Measurements from ENCODE around the gene ICA1.

The ICA1 gene

GRCh38 chr7:8176370-8177081 is 85.4 kb downstream of the ICA1 start:
- Histone ChIP-seq H3K27me3 (ENCODE audit: control insufficient read depth, insufficient read depth, low read length) (no peaks in the 10 kb centered on the region), H3K4me3 (ENCODE audit: low read depth, low read length) (no peak overlapping the region), H3K27ac (ENCODE audit: low read depth, low read length) (no peak overlapping the region), H3K4me1 (ENCODE audit: control insufficient read depth, insufficient read depth, low read length) (peaks cover 19% of the 10 kb centered on the region), H3K36me3 (ENCODE audit: control insufficient read depth, insufficient read depth, low read length) (no peaks in the 10 kb centered on the region), H3K9ac (ENCODE audit: low read length) (no peak overlapping the region), H3K9me3 (ENCODE audit: control insufficient read depth, insufficient read depth, low read depth, low read length) (no peaks in the 10 kb centered on the region)

- peaks cover 19% of the 10 kb centered on the region for H3K4me1 ChIP-seq (ENCODE audit: control insufficient read depth, insufficient read depth, low read length)
- no peak overlapping the region for H3K27ac ChIP-seq (ENCODE audit: low read depth, low read length)
- H3K36me3 ChIP-seq (ENCODE audit: control insufficient read depth, insufficient read depth, low read length) = no peaks in the 10 kb centered on the region
- H3K27me3 ChIP-seq (ENCODE audit: control insufficient read depth, insufficient read depth, low read length) = no peaks in the 10 kb centered on the region
- no peak overlapping the region for H3K9ac ChIP-seq (ENCODE audit: low read length)
- no peaks in the 10 kb centered on the region for H3K9me3 ChIP-seq (ENCODE audit: control insufficient read depth, insufficient read depth, low read depth, low read length)
- H3K4me3 ChIP-seq (ENCODE audit: low read depth, low read length) = no peak overlapping the region
These were observed 86.0 kb downstream of the ICA1 start for GRCh38 chr7:8175929-8176369.

- H3K9ac ChIP-seq (ENCODE audit: low read length) = no peak overlapping the region
- H3K36me3 ChIP-seq (ENCODE audit: control insufficient read depth, insufficient read depth, low read length) = no peaks in the 10 kb centered on the region
- H3K9me3 ChIP-seq (ENCODE audit: control insufficient read depth, insufficient read depth, low read depth, low read length) = no peaks in the 10 kb centered on the region
- no peaks in the 10 kb centered on the region for H3K27me3 ChIP-seq (ENCODE audit: control insufficient read depth, insufficient read depth, low read length)
- H3K4me1 ChIP-seq (ENCODE audit: control insufficient read depth, insufficient read depth, low read length) = peaks cover 19% of the 10 kb centered on the region
- no peak overlapping the region for H3K27ac ChIP-seq (ENCODE audit: low read depth, low read length)
- H3K4me3 ChIP-seq (ENCODE audit: low read depth, low read length) = no peak overlapping the region
These were observed 89.3 kb downstream of the ICA1 start for GRCh38 chr7:8172372-8173354.

- H3K4me1 ChIP-seq (ENCODE audit: control insufficient read depth, insufficient read depth, low read length) = no peaks in the 10 kb centered on the region
These were observed 92.8 kb downstream of the ICA1 start for GRCh38 chr7:8169171-8169570.

GRCh38 chr7:8168336-8168735 is 93.6 kb downstream of the ICA1 start:
- Histone ChIP-seq H3K9me3 (ENCODE audit: control insufficient read depth, insufficient read depth, low read depth, low read length) (no peaks in the 10 kb centered on the region), H3K4me3 (ENCODE audit: low read depth, low read length) (no peak overlapping the region), H3K4me1 (ENCODE audit: control insufficient read depth, insufficient read depth, low read length) (no peaks in the 10 kb centered on the region), H3K27ac (ENCODE audit: low read depth, low read length) (no peak overlapping the region), H3K36me3 (ENCODE audit: control insufficient read depth, insufficient read depth, low read length) (no peaks in the 10 kb centered on the region), H3K27me3 (ENCODE audit: control insufficient read depth, insufficient read depth, low read length) (no peaks in the 10 kb centered on the region), H3K9ac (ENCODE audit: low read length) (no peak overlapping the region)

More at GRCh38 chr7:8169171-8169570, 92.8 kb downstream of the ICA1 start:
- no peaks in the 10 kb centered on the region for H3K27me3 ChIP-seq (ENCODE audit: control insufficient read depth, insufficient read depth, low read length)
- no peak overlapping the region for H3K9ac ChIP-seq (ENCODE audit: low read length)
- no peaks in the 10 kb centered on the region for H3K9me3 ChIP-seq (ENCODE audit: control insufficient read depth, insufficient read depth, low read depth, low read length)
- H3K4me3 ChIP-seq (ENCODE audit: low read depth, low read length) = no peak overlapping the region
- no peaks in the 10 kb centered on the region for H3K36me3 ChIP-seq (ENCODE audit: control insufficient read depth, insufficient read depth, low read length)
- H3K27ac ChIP-seq (ENCODE audit: low read depth, low read length) = no peak overlapping the region

GRCh38 chr7:8165150-8165549 is 96.8 kb downstream of the ICA1 start:
- Histone ChIP-seq H3K27ac (ENCODE audit: low read depth, low read length) (no peak overlapping the region), H3K27me3 (ENCODE audit: control insufficient read depth, insufficient read depth, low read length) (no peaks in the 10 kb centered on the region), H3K36me3 (ENCODE audit: control insufficient read depth, insufficient read depth, low read length) (no peaks in the 10 kb centered on the region), H3K4me1 (ENCODE audit: control insufficient read depth, insufficient read depth, low read length) (peaks cover 7% of the 10 kb centered on the region; the same call in 1 of the 2 replicates), H3K9me3 (ENCODE audit: control insufficient read depth, insufficient read depth, low read depth, low read length) (no peaks in the 10 kb centered on the region), H3K9ac (ENCODE audit: low read length) (no peak overlapping the region), H3K4me3 (ENCODE audit: low read depth, low read length) (no peak overlapping the region)

GRCh38 chr7:8162181-8162580 is 99.8 kb downstream of the ICA1 start:
- H3K36me3 ChIP-seq (ENCODE audit: control insufficient read depth, insufficient read depth, low read length) = no peaks in the 10 kb centered on the region
- H3K27me3 ChIP-seq (ENCODE audit: control insufficient read depth, insufficient read depth, low read length) = no peaks in the 10 kb centered on the region
- no peak overlapping the region for H3K4me3 ChIP-seq (ENCODE audit: low read depth, low read length)
- H3K4me1 ChIP-seq (ENCODE audit: control insufficient read depth, insufficient read depth, low read length) = peaks cover 7% of the 10 kb centered on the region; the same call in 1 of the 2 replicates
- no peak overlapping the region for H3K9ac ChIP-seq (ENCODE audit: low read length)
- no peaks in the 10 kb centered on the region for H3K9me3 ChIP-seq (ENCODE audit: control insufficient read depth, insufficient read depth, low read depth, low read length)
- no peak overlapping the region for H3K27ac ChIP-seq (ENCODE audit: low read depth, low read length)

- Histone ChIP-seq H3K4me3 (ENCODE audit: low read depth, low read length) (no peak overlapping the region), H3K27me3 (ENCODE audit: control insufficient read depth, insufficient read depth, low read length) (no peaks in the 10 kb centered on the region), H3K27ac (ENCODE audit: low read depth, low read length) (no peak overlapping the region), H3K36me3 (ENCODE audit: control insufficient read depth, insufficient read depth, low read length) (no peaks in the 10 kb centered on the region), H3K9me3 (ENCODE audit: control insufficient read depth, insufficient read depth, low read depth, low read length) (no peaks in the 10 kb centered on the region), H3K9ac (ENCODE audit: low read length) (no peak overlapping the region), H3K4me1 (ENCODE audit: control insufficient read depth, insufficient read depth, low read length) (peaks cover 7% of the 10 kb centered on the region; the same call in 1 of the 2 replicates)
These were observed 100.6 kb downstream of the ICA1 start for GRCh38 chr7:8161364-8161828.

- no peaks in the 10 kb centered on the region for H3K36me3 ChIP-seq (ENCODE audit: control insufficient read depth, insufficient read depth, low read length)
- no peaks in the 10 kb centered on the region for H3K9me3 ChIP-seq (ENCODE audit: control insufficient read depth, insufficient read depth, low read depth, low read length)
These were observed 101.1 kb downstream of the ICA1 start for GRCh38 chr7:8160779-8161345.

GRCh38 chr7:8160250-8160649 is 101.7 kb downstream of the ICA1 start:
- no peak overlapping the region for H3K4me3 ChIP-seq (ENCODE audit: low read depth, low read length)
- peaks cover 7% of the 10 kb centered on the region; the same call in 1 of the 2 replicates for H3K4me1 ChIP-seq (ENCODE audit: control insufficient read depth, insufficient read depth, low read length)
- no peak overlapping the region for H3K27ac ChIP-seq (ENCODE audit: low read depth, low read length)
- no peak overlapping the region for H3K9ac ChIP-seq (ENCODE audit: low read length)
- H3K27me3 ChIP-seq (ENCODE audit: control insufficient read depth, insufficient read depth, low read length) = no peaks in the 10 kb centered on the region
- no peaks in the 10 kb centered on the region for H3K36me3 ChIP-seq (ENCODE audit: control insufficient read depth, insufficient read depth, low read length)
- H3K9me3 ChIP-seq (ENCODE audit: control insufficient read depth, insufficient read depth, low read depth, low read length) = no peaks in the 10 kb centered on the region

More at GRCh38 chr7:8160779-8161345, 101.1 kb downstream of the ICA1 start:
- no peaks in the 10 kb centered on the region for H3K27me3 ChIP-seq (ENCODE audit: control insufficient read depth, insufficient read depth, low read length)
- H3K27ac ChIP-seq (ENCODE audit: low read depth, low read length) = no peak overlapping the region
- H3K4me3 ChIP-seq (ENCODE audit: low read depth, low read length) = no peak overlapping the region
- H3K9ac ChIP-seq (ENCODE audit: low read length) = no peak overlapping the region
- peaks cover 7% of the 10 kb centered on the region; the same call in 1 of the 2 replicates for H3K4me1 ChIP-seq (ENCODE audit: control insufficient read depth, insufficient read depth, low read length)
